Uterus (tissue), 4 donors: ENCODE results near the gene POLQ. TPM values are rescaled to one million over a fixed set of nuclear protein-coding genes. Genes with fewer than 3 reads are reported as not detected.

Experiments used
- DNase-seq, 2 donors: peaks; one replicate each; pipeline ENCODE4 v3.0.0-alpha.2; 2019 to 2020
- H3K27ac ChIP-seq, 2 donors: fragments of 200-600 bp; sonication (generic); 1 replicate in 1 of 2; 2 replicates in 1 of 2; pipeline ENCODE4 v1.5.1; 2016 to 2018
- H3K27me3 ChIP-seq, 2 donors: fragments of 200-600 bp; sonication (generic); one replicate each; pipeline ENCODE4 v1.5.1; 2018 to 2019; ENCODE audit warnings: control low read depth in 1 of 2
- H3K36me3 ChIP-seq, 2 donors: fragments of 200-600 bp; sonication (generic); one replicate each; pipeline ENCODE4 v1.5.1; 2019; ENCODE audit warnings: control low read depth in 1 of 2
- H3K4me1 ChIP-seq, 2 donors: fragments of 200-600 bp; sonication (generic); one replicate each; pipeline ENCODE4 v1.5.1; 2018 to 2019; ENCODE audit warnings: control low read depth in 1 of 2
- H3K4me3 ChIP-seq, 2 donors: fragments of 200-600 bp; sonication (generic); 1 replicate in 1 of 2; 2 replicates in 1 of 2; pipeline ENCODE4 v1.5.1; 2018 to 2019; ENCODE audit warnings: mild to moderate bottlenecking in 1 of 2
- H3K9me3 ChIP-seq, 2 donors: fragments of 200-600 bp; sonication (generic); one replicate each; pipeline ENCODE4 v1.5.1; 2019; ENCODE audit warnings: control low read depth in 1 of 2
- CTCF ChIP-seq, 4 experiments: fragments of 200-600 bp in 2 of 4; fragments of 450-650 bp in 2 of 4; sonication (generic) in 2 of 4; IDR thresholded peaks; one replicate each; pipeline ENCODE4 v1.5.1; 2016 to 2019; ENCODE audit warnings: antibody characterized with exemption in 4 of 4, mild to moderate bottlenecking in 2 of 4, moderate library complexity in 1 of 4
- POLR2A ChIP-seq, 2 donors: fragments of 450-650 bp; IDR thresholded peaks; one replicate each; pipeline ENCODE4 v1.6.1; 2016; ENCODE audit warnings: antibody characterized with exemption in 2 of 2, mild to moderate bottlenecking in 1 of 2, moderate library complexity in 1 of 2
- intact Hi-C: fragments of 100-400 bp; cut with DNase I; formaldehyde crosslinking; loops from one replicate; pipeline ENCODE4 v1.15.1; 2023; ENCODE audit warnings: low total_unique reads
- total RNA-seq, 4 donors: library from RNA; depleted of rRNA in 3 of 4; stranded (reverse); fragments of >200 nt in 3 of 4; gene quantifications; one replicate each; pipeline versions ENCODE4 v1.1.0 to v1.2.4, GENCODE V29; 2014 to 2023
- donor health status: DM: yes; HTN: yes; CAD: no.

The POLQ gene
- total RNA-seq, 4 donors from 2014 or later = 0.26 to 5.8 (median 0.58) TPM; not detected in 1

- intact Hi-C loops = no loop called here
- H3K4me1 ChIP-seq = no peaks in the 10 kb centered on the region
- no peak for TF ChIP-seq POLR2A (IDR thresholded peaks at IDR 0.05)
- no peak for TF ChIP-seq CTCF (IDR thresholded peaks at IDR 0.05)
- no peak for DNase-seq
- no peak overlapping the region for H3K27ac ChIP-seq
- H3K4me3 ChIP-seq = no peak overlapping the region
- H3K9me3 ChIP-seq = no peaks in the 10 kb centered on the region
- no peaks in the 10 kb centered on the region for H3K36me3 ChIP-seq
- H3K27me3 ChIP-seq = no peaks in the 10 kb centered on the region
Observed at GRCh38 chr3:121531269-121531668, 14.5 kb downstream of the POLQ start.

DNA sequence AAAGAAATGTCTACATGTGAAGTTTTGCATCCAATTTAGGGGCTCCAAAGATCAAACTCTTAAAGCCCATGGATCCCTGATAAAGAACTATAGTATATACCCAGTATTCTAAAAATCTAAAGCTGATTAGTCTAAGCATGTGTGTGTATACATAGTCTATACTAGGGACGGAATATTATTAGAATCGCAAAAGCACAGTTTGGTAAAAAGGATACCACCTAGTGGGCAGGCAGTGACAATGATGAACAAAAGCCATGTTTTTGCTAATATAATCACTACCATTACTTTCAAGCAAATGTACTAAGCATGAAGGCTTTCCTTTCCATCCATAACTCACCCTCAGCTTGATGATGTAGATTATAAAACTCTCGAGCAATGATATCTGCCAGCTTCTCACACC is 16.5 kb downstream of the POLQ start:
- Histone ChIP-seq H3K9me3 (no peaks in the 10 kb centered on the region), H3K27me3 (no peaks in the 10 kb centered on the region), H3K27ac (no peak overlapping the region), H3K4me1 (no peaks in the 10 kb centered on the region), H3K36me3 (no peaks in the 10 kb centered on the region), H3K4me3 (no peak overlapping the region)
- no peak for TF ChIP-seq POLR2A (IDR thresholded peaks at IDR 0.05)
- no peak for DNase-seq
- intact Hi-C loops = no loop called here

DNA sequence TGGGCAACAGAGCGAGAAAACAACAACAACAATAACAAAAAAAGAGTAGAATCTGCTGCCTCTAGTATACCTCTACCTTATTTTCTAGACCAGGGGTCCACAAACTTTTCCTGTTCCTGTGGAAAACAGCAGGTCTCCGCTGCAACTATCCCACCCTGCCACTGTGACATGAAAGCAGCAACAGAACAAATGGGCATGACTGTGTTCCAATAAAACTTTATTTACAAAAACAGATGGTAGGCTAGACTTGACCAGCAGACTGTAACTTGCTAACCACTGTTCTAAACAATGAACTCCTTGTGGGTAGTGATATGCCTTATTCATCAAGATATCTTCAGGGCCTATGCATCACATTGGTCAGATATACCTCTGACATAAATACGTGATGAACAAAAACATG is 25.3 kb downstream of the POLQ start:
- no peak for DNase-seq
- no peaks in the 10 kb centered on the region for H3K4me1 ChIP-seq
- intact Hi-C loops = no loop called here
- H3K27me3 ChIP-seq = no peaks in the 10 kb centered on the region
- H3K9me3 ChIP-seq = no peaks in the 10 kb centered on the region
- TF ChIP-seq POLR2A (IDR thresholded peaks at IDR 0.05) = no peak
- TF ChIP-seq CTCF (IDR thresholded peaks at IDR 0.05) = no peak
- no peak overlapping the region for H3K27ac ChIP-seq
- H3K4me3 ChIP-seq = no peak overlapping the region
- no peaks in the 10 kb centered on the region for H3K36me3 ChIP-seq

DNA sequence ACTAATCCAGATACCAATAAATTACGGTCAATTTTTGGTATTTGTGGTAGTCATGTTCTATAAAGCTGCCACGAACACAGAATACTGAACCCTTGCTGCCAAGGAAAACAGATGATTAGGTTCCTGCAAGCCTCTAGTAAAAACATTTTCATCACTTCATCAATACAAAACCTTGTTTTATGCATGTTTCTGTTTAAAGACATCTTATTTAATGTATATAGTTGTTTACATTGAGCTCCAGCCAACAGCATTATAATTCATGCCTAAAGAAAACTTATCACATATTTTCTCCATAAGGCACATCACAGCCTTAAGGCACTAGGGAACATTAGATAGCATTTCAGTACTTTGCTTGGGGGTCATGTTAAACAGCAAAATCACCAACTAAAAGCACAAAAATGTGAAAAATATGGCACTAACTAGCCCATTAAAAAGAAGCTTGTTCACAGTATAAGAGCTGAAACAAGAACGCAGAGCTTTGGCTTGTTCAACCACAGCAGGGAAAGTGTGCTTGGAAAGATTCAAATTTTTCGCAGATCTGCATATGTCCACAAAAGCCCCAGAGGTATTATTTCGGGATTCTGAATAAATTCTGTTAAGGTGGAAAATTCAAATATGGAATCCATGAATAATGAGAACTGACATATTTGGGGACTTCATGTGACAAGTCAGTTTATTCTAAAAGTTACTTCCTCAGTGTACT is 27.7 kb downstream of the POLQ start:
- intact Hi-C loops = no loop called here
- no peaks in the 10 kb centered on the region for H3K27me3 ChIP-seq
- H3K4me1 ChIP-seq = no peaks in the 10 kb centered on the region
- H3K36me3 ChIP-seq = no peaks in the 10 kb centered on the region
- no peak for DNase-seq
- no peak overlapping the region for H3K27ac ChIP-seq
- no peak overlapping the region for H3K4me3 ChIP-seq
- no peak for TF ChIP-seq POLR2A (IDR thresholded peaks at IDR 0.05)
- no peak for TF ChIP-seq CTCF (IDR thresholded peaks at IDR 0.05)
- H3K9me3 ChIP-seq = no peaks in the 10 kb centered on the region

DNA sequence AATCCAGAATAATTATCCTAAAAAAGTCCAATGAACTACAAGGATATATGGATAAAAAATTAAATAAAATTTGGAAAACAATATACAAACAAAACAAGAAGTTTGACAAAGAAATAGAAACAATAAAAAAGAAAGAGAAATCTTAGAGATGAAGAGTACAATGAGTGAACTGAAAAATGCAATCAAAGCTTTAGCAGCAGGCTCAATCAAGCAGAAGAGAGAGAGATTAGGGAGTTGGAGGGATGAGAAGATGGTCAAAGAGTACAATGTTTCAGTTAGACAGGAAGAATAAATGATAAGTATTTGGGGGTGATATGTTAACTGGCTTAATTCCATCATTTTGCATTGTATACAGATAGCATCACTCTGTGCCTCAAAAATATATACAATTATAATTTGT is 29.9 kb downstream of the POLQ start:
- H3K27me3 ChIP-seq = no peaks in the 10 kb centered on the region
- no peaks in the 10 kb centered on the region for H3K4me1 ChIP-seq
- no peak for TF ChIP-seq POLR2A (IDR thresholded peaks at IDR 0.05)
- no peak for TF ChIP-seq CTCF (IDR thresholded peaks at IDR 0.05)
- no peak overlapping the region for H3K4me3 ChIP-seq
- no peaks in the 10 kb centered on the region for H3K9me3 ChIP-seq
- no peak for DNase-seq
- intact Hi-C loops = no loop called here
- no peaks in the 10 kb centered on the region for H3K36me3 ChIP-seq
- no peak overlapping the region for H3K27ac ChIP-seq

GRCh38 chr3:121515313-121515712 is 30.5 kb downstream of the POLQ start:
- H3K27me3 ChIP-seq = no peaks in the 10 kb centered on the region
- no peaks in the 10 kb centered on the region for H3K36me3 ChIP-seq
- TF ChIP-seq POLR2A (IDR thresholded peaks at IDR 0.05) (no peak), CTCF (IDR thresholded peaks at IDR 0.05) (no peak)
- H3K9me3 ChIP-seq = no peaks in the 10 kb centered on the region
- H3K4me3 ChIP-seq = no peak overlapping the region
- intact Hi-C loops = no loop called here
- DNase-seq = no peak
- no peak overlapping the region for H3K27ac ChIP-seq
- no peaks in the 10 kb centered on the region for H3K4me1 ChIP-seq
